Measurements from ENCODE around the gene FN1. TPM values are rescaled to one million over a fixed set of nuclear protein-coding genes. Genes with fewer than 3 reads are reported as not detected.

The FN1 gene
- total RNA-seq, 5 donors from 2014 or later (not counting 1 experiment from before 2014, with no cell fraction given), result 5.7 to 7.1 (median 6.7) TPM; not detected in 2

GRCh38 chr2:215435280-215435869 is 493 bp downstream of the FN1 start:
- POLR2A ChIA-PET, result no interaction called here
- peak; percentile 25 to 42 (median 28) for ATAC-seq (replicated peaks in 1 of 4)
- Histone ChIP-seq H3K27ac (ENCODE audit: low read length) (no peak overlapping the region), H3K27me3 (replicated peaks in 1 of 2; ENCODE audit: control insufficient read depth in 2 of 2, extremely low read depth in 1 of 2, insufficient read depth in 2 of 2, low read length in 1 of 2) (peaks cover 12 to 20% of the 10 kb centered on the region in 2 experiments), H3K9me3 (no peaks in the 10 kb centered on the region), H3K4me1 (ENCODE audit: control insufficient read depth in 1 of 2, extremely low read depth in 1 of 2, insufficient read depth in 2 of 2, low read length in 2 of 2) (peaks cover 4 to 18% of the 10 kb centered on the region in 2 experiments), H3K36me3 (ENCODE audit: control insufficient read depth in 2 of 2, extremely low read depth in 1 of 2, insufficient read depth in 1 of 2, low read length in 1 of 2) (no peaks in the 10 kb centered on the region), H3K4me3 (ENCODE audit: control insufficient read depth in 1 of 2, extremely low read depth in 1 of 2, low read length in 1 of 2) (peak overlapping the region; percentile 37 to 74)
- 5% methylated on average over 30 of the region's 31 CpGs for WGBS (ENCODE audit: insufficient coverage)
- H3K9me3 Mint-ChIP-seq, result no peaks in the 10 kb centered on the region
- H3K27ac Mint-ChIP-seq, result no peak overlapping the region
- H3K4me1 Mint-ChIP-seq, result peaks cover 12 to 22% (median 18%) of the 10 kb centered on the region in 3 donors
- no peaks in the 10 kb centered on the region for H3K36me3 Mint-ChIP-seq
- peak in 1 of 35 experiments; percentile 11 for DNase-seq
- CTCF ChIA-PET, result no interaction called here
- H3K4me3 Mint-ChIP-seq, result peak overlapping the region; percentile 57 to 78 (median 64)
- H3K27me3 Mint-ChIP-seq, result peaks cover 65 to 80% of the 10 kb centered on the region in 2 donors

- POLR2A ChIA-PET, result no interaction called here
- DNase-seq (no peak), ATAC-seq (replicated peaks in 1 of 4) (no peak)
- H3K9me3 ChIP-seq, result no peaks in the 10 kb centered on the region
- H3K27ac Mint-ChIP-seq, result no peak overlapping the region
- no peaks in the 10 kb centered on the region for H3K9me3 Mint-ChIP-seq
- peak overlapping the region in 1 of 2 donors; percentile 74 for H3K4me3 ChIP-seq (ENCODE audit: control insufficient read depth in 1 of 2, extremely low read depth in 1 of 2, low read length in 1 of 2)
- CTCF ChIA-PET, result interaction anchor here in 1 of 2 donors (1.0 kb wide), 1 partner anchor 18 kb away, joined by 4 read pairs; no protein-coding TSS in a partner anchor
- H3K36me3 ChIP-seq (ENCODE audit: control insufficient read depth in 2 of 2, extremely low read depth in 1 of 2, insufficient read depth in 1 of 2, low read length in 1 of 2), result no peaks in the 10 kb centered on the region
- H3K27ac ChIP-seq (ENCODE audit: low read length), result no peak overlapping the region
- peaks cover 12 to 22% (median 18%) of the 10 kb centered on the region in 3 donors for H3K4me1 Mint-ChIP-seq
- H3K27me3 Mint-ChIP-seq, result peaks cover 62 to 84% of the 10 kb centered on the region in 2 donors
- peaks cover 11 to 20% of the 10 kb centered on the region in 2 experiments for H3K27me3 ChIP-seq (replicated peaks in 1 of 2; ENCODE audit: control insufficient read depth in 2 of 2, extremely low read depth in 1 of 2, insufficient read depth in 2 of 2, low read length in 1 of 2)
- H3K4me1 ChIP-seq (ENCODE audit: control insufficient read depth in 1 of 2, extremely low read depth in 1 of 2, insufficient read depth in 2 of 2, low read length in 2 of 2), result peaks cover 4 to 18% of the 10 kb centered on the region in 2 experiments
- WGBS (ENCODE audit: insufficient coverage), result 40% methylated on average over 1 of the region's 10 CpGs
- no peaks in the 10 kb centered on the region for H3K36me3 Mint-ChIP-seq
- peak overlapping the region; percentile 57 to 78 (median 64) for H3K4me3 Mint-ChIP-seq
Measured at GRCh38 chr2:215434447-215435279, 1.2 kb downstream of the FN1 start.

GRCh38 chr2:215432759-215433594 is 2.9 kb downstream of the FN1 start:
- Histone ChIP-seq H3K36me3 (ENCODE audit: control insufficient read depth in 2 of 2, extremely low read depth in 1 of 2, insufficient read depth in 1 of 2, low read length in 1 of 2) (no peaks in the 10 kb centered on the region), H3K4me3 (ENCODE audit: control insufficient read depth in 1 of 2, extremely low read depth in 1 of 2, low read length in 1 of 2) (no peak overlapping the region), H3K27ac (ENCODE audit: low read length) (no peak overlapping the region), H3K9me3 (no peaks in the 10 kb centered on the region), H3K27me3 (replicated peaks in 1 of 2; ENCODE audit: control insufficient read depth in 2 of 2, extremely low read depth in 1 of 2, insufficient read depth in 2 of 2, low read length in 1 of 2) (peaks cover 11 to 22% of the 10 kb centered on the region in 2 experiments), H3K4me1 (ENCODE audit: control insufficient read depth in 1 of 2, extremely low read depth in 1 of 2, insufficient read depth in 2 of 2, low read length in 2 of 2) (peaks cover 4 to 18% of the 10 kb centered on the region in 2 experiments)
- Mint-ChIP-seq H3K4me3 (no peak overlapping the region), H3K4me1 (peaks cover 12 to 22% (median 18%) of the 10 kb centered on the region in 3 donors), H3K9me3 (no peaks in the 10 kb centered on the region), H3K27me3 (peaks cover 58 to 81% of the 10 kb centered on the region in 2 donors), H3K27ac (peak overlapping the region in 1 of 2 donors; percentile 6), H3K36me3 (no peaks in the 10 kb centered on the region)
- POLR2A ChIA-PET, result no interaction called here
- DNase-seq (no peak), ATAC-seq (replicated peaks in 1 of 4) (no peak)
- 100% methylated on average over 2 of the region's 8 CpGs for WGBS (ENCODE audit: insufficient coverage)
- CTCF ChIA-PET, result interaction anchor here (0.6 to 1.0 kb wide), 2 partner anchors 19 to 499 kb away, joined by 4 to 10 read pairs; no protein-coding TSS in a partner anchor

GRCh38 chr2:215431778-215432758 is 3.8 kb downstream of the FN1 start:
- 80% methylated on average over 1 of the region's 7 CpGs for WGBS (ENCODE audit: insufficient coverage)
- H3K4me3 ChIP-seq (ENCODE audit: control insufficient read depth in 1 of 2, extremely low read depth in 1 of 2, low read length in 1 of 2), result no peak overlapping the region
- peaks cover 11 to 23% of the 10 kb centered on the region in 2 experiments for H3K27me3 ChIP-seq (replicated peaks in 1 of 2; ENCODE audit: control insufficient read depth in 2 of 2, extremely low read depth in 1 of 2, insufficient read depth in 2 of 2, low read length in 1 of 2)
- ChIA-PET CTCF (no interaction called here), POLR2A (interaction anchor here in 1 of 2 donors (0.5 kb wide), 1 partner anchor 21 kb away, joined by 6 read pairs; no protein-coding TSS in a partner anchor)
- no peaks in the 10 kb centered on the region for H3K9me3 Mint-ChIP-seq
- H3K36me3 Mint-ChIP-seq, result no peaks in the 10 kb centered on the region
- H3K9me3 ChIP-seq, result no peaks in the 10 kb centered on the region
- H3K27me3 Mint-ChIP-seq, result peaks cover 60 to 77% of the 10 kb centered on the region in 2 donors
- peaks cover 4 to 18% of the 10 kb centered on the region in 2 experiments for H3K4me1 ChIP-seq (ENCODE audit: control insufficient read depth in 1 of 2, extremely low read depth in 1 of 2, insufficient read depth in 2 of 2, low read length in 2 of 2)
- no peak overlapping the region for H3K27ac Mint-ChIP-seq
- H3K36me3 ChIP-seq (ENCODE audit: control insufficient read depth in 2 of 2, extremely low read depth in 1 of 2, insufficient read depth in 1 of 2, low read length in 1 of 2), result no peaks in the 10 kb centered on the region
- peaks cover 9 to 20% (median 16%) of the 10 kb centered on the region in 3 donors for H3K4me1 Mint-ChIP-seq
- H3K27ac ChIP-seq (ENCODE audit: low read length), result no peak overlapping the region
- no peak for ATAC-seq (replicated peaks in 1 of 4)
- no peak overlapping the region for H3K4me3 Mint-ChIP-seq
- DNase-seq, result no peak

- WGBS (ENCODE audit: insufficient coverage), result no CpG with 5 or more reads among the region's 2 CpGs
- Mint-ChIP-seq H3K4me3 (no peak overlapping the region), H3K4me1 (peaks cover 1 to 13% (median 9%) of the 10 kb centered on the region in 3 donors), H3K36me3 (no peaks in the 10 kb centered on the region), H3K9me3 (no peaks in the 10 kb centered on the region), H3K27ac (no peak overlapping the region), H3K27me3 (peaks cover 58 to 71% of the 10 kb centered on the region in 2 donors)
- Histone ChIP-seq H3K27ac (ENCODE audit: low read length) (no peak overlapping the region), H3K4me3 (ENCODE audit: control insufficient read depth in 1 of 2, extremely low read depth in 1 of 2, low read length in 1 of 2) (no peak overlapping the region), H3K4me1 (ENCODE audit: control insufficient read depth in 1 of 2, extremely low read depth in 1 of 2, insufficient read depth in 2 of 2, low read length in 2 of 2) (peaks cover 4 to 11% of the 10 kb centered on the region in 2 experiments), H3K36me3 (ENCODE audit: control insufficient read depth in 2 of 2, extremely low read depth in 1 of 2, insufficient read depth in 1 of 2, low read length in 1 of 2) (no peaks in the 10 kb centered on the region), H3K9me3 (no peaks in the 10 kb centered on the region), H3K27me3 (replicated peaks in 1 of 2; ENCODE audit: control insufficient read depth in 2 of 2, extremely low read depth in 1 of 2, insufficient read depth in 2 of 2, low read length in 1 of 2) (peaks cover 11 to 16% of the 10 kb centered on the region in 2 experiments)
- ATAC-seq (replicated peaks in 1 of 4) (no peak), DNase-seq (no peak)
- ChIA-PET POLR2A (interaction anchor here in 1 of 2 donors (0.6 kb wide), 1 partner anchor 17 kb away, joined by 3 read pairs; no protein-coding TSS in a partner anchor), CTCF (no interaction called here)
Measured at GRCh38 chr2:215431290-215431689, 4.6 kb downstream of the FN1 start.

Data from T-cell (primary cell).